Peyer's patch (tissue), 4 donors: ENCODE data around the gene MALSU1.

Experiments used
- POLR2A ChIP-seq, 2 donors: fragments of 450-650 bp; IDR thresholded peaks; one replicate each; pipeline ENCODE4 v1.5.1; 2017; ENCODE audit warnings: antibody characterized with exemption in 2 of 2, mild to moderate bottlenecking in 2 of 2, moderate library complexity in 2 of 2
- TF ChIP-seq, protein P1 (sequence below), 6 experiments: fragments of 450-650 bp in 4 of 6; fragments of 200-600 bp in 2 of 6; sonication (generic) in 1 of 6; IDR thresholded peaks; one replicate each; pipeline ENCODE4 v1.5.1; 2017 to 2019; ENCODE audit warnings: antibody characterized with exemption in 6 of 6, mild to moderate bottlenecking in 3 of 6, moderate library complexity in 1 of 6

DNA sequence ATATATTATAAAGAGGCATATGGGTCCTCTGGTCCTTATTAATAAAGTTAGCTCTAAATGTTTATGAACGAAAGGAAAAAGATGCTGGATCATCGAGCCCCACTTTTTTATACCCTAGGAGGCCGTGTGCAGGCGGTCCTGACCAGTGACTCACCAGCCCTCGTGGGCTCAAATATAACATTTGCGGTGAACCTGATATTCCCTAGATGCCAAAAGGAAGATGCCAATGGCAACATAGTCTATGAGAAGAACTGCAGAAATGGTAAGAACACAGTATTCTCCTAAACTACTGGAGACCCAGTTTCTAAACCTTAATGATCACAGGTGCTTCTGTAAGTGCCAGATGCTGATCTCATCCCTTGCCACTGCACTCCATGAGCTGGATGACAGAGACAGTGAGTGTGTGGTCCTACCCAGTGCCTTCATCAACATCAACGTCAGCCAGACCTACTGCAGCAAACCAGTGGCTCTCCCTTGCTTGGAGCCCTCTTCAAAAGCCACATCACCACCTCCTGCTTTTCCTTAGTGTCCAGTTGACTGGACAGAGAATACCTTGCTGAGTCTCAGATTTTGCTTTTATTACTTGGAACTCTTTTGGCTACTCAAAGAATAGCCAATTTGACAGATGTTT lies 45.0 kb upstream of the MALSU1 start:
- TF ChIP-seq, protein P1, sequence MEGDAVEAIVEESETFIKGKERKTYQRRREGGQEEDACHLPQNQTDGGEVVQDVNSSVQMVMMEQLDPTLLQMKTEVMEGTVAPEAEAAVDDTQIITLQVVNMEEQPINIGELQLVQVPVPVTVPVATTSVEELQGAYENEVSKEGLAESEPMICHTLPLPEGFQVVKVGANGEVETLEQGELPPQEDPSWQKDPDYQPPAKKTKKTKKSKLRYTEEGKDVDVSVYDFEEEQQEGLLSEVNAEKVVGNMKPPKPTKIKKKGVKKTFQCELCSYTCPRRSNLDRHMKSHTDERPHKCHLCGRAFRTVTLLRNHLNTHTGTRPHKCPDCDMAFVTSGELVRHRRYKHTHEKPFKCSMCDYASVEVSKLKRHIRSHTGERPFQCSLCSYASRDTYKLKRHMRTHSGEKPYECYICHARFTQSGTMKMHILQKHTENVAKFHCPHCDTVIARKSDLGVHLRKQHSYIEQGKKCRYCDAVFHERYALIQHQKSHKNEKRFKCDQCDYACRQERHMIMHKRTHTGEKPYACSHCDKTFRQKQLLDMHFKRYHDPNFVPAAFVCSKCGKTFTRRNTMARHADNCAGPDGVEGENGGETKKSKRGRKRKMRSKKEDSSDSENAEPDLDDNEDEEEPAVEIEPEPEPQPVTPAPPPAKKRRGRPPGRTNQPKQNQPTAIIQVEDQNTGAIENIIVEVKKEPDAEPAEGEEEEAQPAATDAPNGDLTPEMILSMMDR (IDR thresholded peaks at IDR 0.05): no peak
- no peak for TF ChIP-seq POLR2A (IDR thresholded peaks at IDR 0.05)
